GM18526 (cell line): ENCODE measurements around the gene CLDND2.

Experiments
- POLR2A ChIP-seq: IDR thresholded peaks from 3 replicates; pipeline ENCODE4 v1.6.1; 2011; ENCODE audit not compliant: insufficient read length; ENCODE audit errors: extremely low read depth

Gene CLDND2

GRCh38 chr19:51389143-51389542 lies 20.3 kb upstream of the CLDND2 start:
- TF ChIP-seq POLR2A: no peak

GRCh38 chr19:51387924-51388389 lies 19.2 kb upstream of the CLDND2 start, which contains the start of gene LIM2:
LIM2 (minus strand) TSS chr19:51387974; CDS start chr19:51387443, 531 bp downstream.
- no peak for TF ChIP-seq POLR2A

- TF ChIP-seq POLR2A: no peak
Measured at GRCh38 chr19:51386882-51387520, 18.2 kb upstream of the CLDND2 start.

GRCh38 chr19:51382004-51382403 lies 13.2 kb upstream of the CLDND2 start:
- no peak for TF ChIP-seq POLR2A

GRCh38 chr19:51380379-51380778 lies 11.6 kb upstream of the CLDND2 start:
- TF ChIP-seq POLR2A: no peak

GRCh38 chr19:51377422-51377821 lies 8.6 kb upstream of the CLDND2 start:
- TF ChIP-seq POLR2A: no peak

- no peak for TF ChIP-seq POLR2A
Measured at GRCh38 chr19:51375504-51376221, 6.9 kb upstream of the CLDND2 start.

GRCh38 chr19:51372649-51373504 lies 4.1 kb upstream of the CLDND2 start, which contains the start of gene NKG7:
NKG7 (minus strand) TSS chr19:51372654; CDS start chr19:51372535, 119 bp downstream.
- no peak for TF ChIP-seq POLR2A

GRCh38 chr19:51372021-51372648 lies 3.3 kb upstream of the CLDND2 start:
- TF ChIP-seq POLR2A: no peak

- no peak for TF ChIP-seq POLR2A
Measured at GRCh38 chr19:51371186-51371690, 2.4 kb upstream of the CLDND2 start.

- no peak for TF ChIP-seq POLR2A
Measured at GRCh38 chr19:51370230-51370629, 1.4 kb upstream of the CLDND2 start.

GRCh38 chr19:51367565-51368365 lies 1.0 kb downstream of the CLDND2 start:
- peak; percentile 71 for TF ChIP-seq POLR2A

GRCh38 chr19:51367255-51367564 lies 1.6 kb downstream of the CLDND2 start:
- TF ChIP-seq POLR2A: peak; percentile 21
